ES-I3 (cell line): ENCODE measurements around the gene ZNF398.

Source experiments
- H3K36me3 ChIP-seq: 2 replicates; pipeline ENCODE4 v1.6.1; 2013; ENCODE audit warnings: mild to moderate bottlenecking, low read length, control low read depth, moderate library complexity; ENCODE audit not compliant: insufficient read depth
- H3K4me1 ChIP-seq: 2 replicates; pipeline ENCODE4 v1.6.1; 2013; ENCODE audit warnings: mild to moderate bottlenecking, control low read depth, low read length; ENCODE audit not compliant: insufficient read depth
- H3K9ac ChIP-seq: 2 replicates; pipeline ENCODE4 v1.6.1; 2013; ENCODE audit warnings: low read depth, mild to moderate bottlenecking, low read length, moderate library complexity
- H3K9me3 ChIP-seq: 2 replicates; pipeline ENCODE4 v1.6.1; 2013; ENCODE audit warnings: mild to moderate bottlenecking, low read length, moderate library complexity; ENCODE audit not compliant: control insufficient read depth, insufficient read depth

ZNF398 gene

DNA sequence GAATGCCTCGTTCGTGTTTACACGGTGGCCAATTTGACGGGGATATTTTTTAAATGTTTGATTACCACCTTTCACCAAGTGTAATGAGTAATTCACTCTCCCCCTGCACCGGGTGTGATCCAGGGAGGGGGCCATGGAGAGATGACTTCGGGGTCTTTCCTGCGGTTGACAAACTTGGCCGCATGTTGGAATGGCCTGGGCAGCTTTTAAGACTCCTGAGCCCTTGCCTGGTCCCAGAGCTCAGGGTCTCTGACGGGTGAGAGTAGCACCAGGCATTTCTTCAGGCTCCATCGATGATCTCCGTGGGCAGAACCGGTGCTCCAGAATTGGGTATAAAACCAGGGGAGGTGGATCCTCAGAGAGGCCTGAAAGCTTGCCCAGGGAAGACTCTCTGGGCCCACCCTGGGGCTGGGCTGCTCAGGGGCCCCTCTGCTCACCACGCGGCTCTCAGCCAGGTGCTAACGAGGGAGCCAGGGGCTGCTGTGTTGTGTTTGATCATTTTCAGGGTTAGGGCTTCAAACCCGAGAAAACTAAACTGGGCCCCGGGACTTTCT is 49.0 kb downstream of the ZNF398 start:
- Histone ChIP-seq H3K9me3 (no peaks in the 10 kb centered on the region), H3K36me3 (peaks cover 22% of the 10 kb centered on the region; the same call in 1 of the 2 replicates), H3K4me1 (no peaks in the 10 kb centered on the region; the same call in 1 of the 2 replicates), H3K9ac (peak overlapping the region; percentile 80)

DNA sequence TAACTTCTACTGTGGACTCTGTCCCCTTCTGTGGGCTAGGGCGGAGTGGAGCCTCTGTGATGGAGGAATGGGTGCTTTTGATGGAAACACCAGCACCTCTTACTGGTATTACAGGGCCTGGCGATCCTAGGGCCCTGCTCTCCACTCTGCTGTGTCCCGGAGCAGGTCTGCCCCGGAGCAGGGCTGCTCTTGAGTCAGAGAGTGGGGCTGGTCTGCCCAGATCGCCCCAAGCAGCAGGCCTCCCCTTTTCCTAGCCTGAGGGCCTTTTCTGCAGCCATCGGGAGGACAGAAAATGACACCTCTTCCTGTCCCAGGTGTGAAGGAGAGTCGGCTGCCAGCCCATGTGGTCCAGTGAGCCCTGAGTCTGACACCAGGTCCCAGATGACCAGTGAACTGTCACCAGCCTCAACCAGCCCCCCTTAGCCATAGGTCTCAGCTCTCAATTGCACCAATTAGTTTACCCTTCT is 49.5 kb downstream of the ZNF398 start:
- Histone ChIP-seq H3K36me3 (peaks cover 22% of the 10 kb centered on the region; the same call in 1 of the 2 replicates), H3K9me3 (no peaks in the 10 kb centered on the region), H3K9ac (peak overlapping the region; percentile 80), H3K4me1 (no peaks in the 10 kb centered on the region; the same call in 1 of the 2 replicates)

DNA sequence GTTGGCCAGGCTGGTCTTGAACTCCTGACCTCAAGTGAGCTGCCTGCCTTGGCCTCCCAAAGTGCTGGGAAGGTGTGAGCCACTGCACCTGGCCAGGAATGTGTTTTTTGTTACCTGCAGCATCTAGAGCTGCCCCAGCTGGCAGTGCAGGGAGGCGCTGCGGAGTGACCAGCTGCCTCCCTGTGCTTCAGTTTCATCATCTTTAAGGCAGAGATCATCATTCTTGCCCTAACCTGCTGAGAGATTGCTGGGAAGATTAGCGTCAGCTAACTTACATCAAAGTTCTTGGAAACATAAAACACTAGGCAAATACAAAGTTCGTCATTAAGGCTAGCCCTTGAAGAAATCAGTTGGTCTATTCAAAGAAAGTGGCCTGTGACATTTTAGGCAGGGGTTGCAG is 50.4 kb downstream of the ZNF398 start:
- Histone ChIP-seq H3K9ac (no peak overlapping the region), H3K4me1 (no peaks in the 10 kb centered on the region; the same call in 1 of the 2 replicates), H3K36me3 (peaks cover 24% of the 10 kb centered on the region; the same call in 1 of the 2 replicates), H3K9me3 (no peaks in the 10 kb centered on the region)

DNA sequence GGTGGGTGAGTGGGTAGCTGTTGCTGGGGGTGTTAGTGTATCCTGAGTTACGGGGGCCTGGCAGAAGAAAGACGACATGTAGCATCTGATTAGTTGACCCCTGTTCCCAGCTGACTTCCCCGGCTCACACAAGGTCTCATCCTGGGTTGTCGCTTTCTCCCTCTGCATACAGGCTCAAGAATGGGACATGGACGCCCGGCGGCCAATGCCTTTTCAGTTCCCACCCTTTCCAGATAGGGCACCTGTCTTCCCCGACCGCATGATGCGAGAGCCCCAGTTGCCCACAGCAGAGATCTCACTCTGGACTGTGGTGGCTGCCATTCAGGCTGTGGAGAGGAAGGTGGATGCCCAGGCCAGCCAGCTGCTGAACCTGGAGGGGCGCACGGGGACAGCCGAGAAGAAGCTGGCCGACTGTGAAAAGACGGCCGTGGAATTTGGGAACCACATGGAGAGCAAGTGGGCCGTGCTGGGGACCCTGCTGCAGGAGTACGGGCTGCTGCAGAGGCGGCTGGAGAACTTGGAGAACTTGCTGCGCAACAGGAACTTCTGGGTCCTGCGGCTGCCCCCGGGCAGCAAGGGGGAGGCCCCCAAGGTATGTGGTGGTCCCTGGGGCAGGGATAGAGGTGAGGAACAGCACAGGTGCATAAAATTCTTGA is 51.0 kb downstream of the ZNF398 start:
- Histone ChIP-seq H3K9me3 (no peaks in the 10 kb centered on the region; the same call in 1 of the 2 replicates), H3K9ac (no peak overlapping the region), H3K4me1 (no peaks in the 10 kb centered on the region; the same call in 1 of the 2 replicates), H3K36me3 (peaks cover 31% of the 10 kb centered on the region)

DNA sequence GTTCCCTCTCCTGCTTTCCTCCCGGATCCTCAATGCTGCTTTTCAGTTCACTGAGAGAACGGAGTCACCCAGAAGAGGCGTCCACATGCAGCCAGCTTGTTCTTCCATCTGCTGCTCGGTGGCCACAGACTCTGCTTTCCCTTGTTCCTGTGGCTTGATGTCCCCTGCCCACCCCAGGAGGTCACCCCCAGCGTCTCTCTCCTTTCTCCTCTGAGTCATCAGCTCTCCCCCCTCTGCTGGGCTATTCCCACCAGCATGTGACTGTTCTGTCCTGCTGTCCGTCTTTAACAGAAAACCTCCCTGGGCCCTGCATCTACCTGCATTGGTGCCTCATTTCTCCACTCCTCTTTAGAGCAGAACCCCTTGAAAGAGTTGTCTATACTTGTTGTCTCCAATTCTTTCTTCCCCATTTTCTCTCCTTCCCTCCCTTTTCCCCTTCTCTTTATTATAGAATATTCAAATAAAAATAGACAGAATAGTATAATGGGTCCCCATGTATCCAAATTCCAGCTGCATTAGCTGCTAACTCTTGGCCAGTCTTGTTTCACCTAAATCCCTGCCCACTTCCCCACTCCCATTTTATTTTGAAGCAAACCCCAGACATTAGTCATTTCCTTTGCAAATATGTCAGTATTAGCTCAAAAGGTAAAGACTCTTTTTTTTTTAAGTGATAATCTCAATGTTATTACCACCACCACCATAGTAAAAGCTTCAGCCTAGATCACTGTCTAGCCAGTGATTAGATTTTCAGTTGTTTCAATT is 52.2 kb downstream of the ZNF398 start:
- no peaks in the 10 kb centered on the region; the same call in 1 of the 2 replicates for H3K4me1 ChIP-seq
- peaks cover 37% of the 10 kb centered on the region for H3K36me3 ChIP-seq
- no peak overlapping the region for H3K9ac ChIP-seq
- H3K9me3 ChIP-seq: no peaks in the 10 kb centered on the region; the same call in 1 of the 2 replicates

DNA sequence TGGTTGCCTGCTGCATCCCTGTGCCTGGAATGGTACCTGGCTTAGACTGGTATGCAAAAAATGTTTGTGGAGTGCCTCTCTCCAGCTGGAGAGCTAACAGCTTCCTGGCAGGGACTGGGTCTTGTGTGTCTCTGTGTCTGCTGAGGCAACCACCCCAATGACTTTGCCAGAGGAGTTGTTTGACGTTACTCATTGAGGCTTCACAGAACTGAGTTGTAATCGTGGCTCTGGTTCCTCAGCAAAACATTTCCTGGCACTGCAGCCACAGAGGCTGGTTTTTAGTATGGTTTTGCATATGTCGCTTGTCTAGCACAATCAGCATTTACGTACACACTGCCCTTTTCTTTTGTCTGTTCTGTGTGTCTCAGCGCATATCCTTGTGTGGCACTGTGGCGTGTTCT is 55.6 kb downstream of the ZNF398 start:
- Histone ChIP-seq H3K9me3 (no peaks in the 10 kb centered on the region; the same call in 1 of the 2 replicates), H3K4me1 (peaks cover 5% of the 10 kb centered on the region; the same call in 1 of the 2 replicates), H3K36me3 (peaks cover 43% of the 10 kb centered on the region), H3K9ac (no peak overlapping the region)

DNA sequence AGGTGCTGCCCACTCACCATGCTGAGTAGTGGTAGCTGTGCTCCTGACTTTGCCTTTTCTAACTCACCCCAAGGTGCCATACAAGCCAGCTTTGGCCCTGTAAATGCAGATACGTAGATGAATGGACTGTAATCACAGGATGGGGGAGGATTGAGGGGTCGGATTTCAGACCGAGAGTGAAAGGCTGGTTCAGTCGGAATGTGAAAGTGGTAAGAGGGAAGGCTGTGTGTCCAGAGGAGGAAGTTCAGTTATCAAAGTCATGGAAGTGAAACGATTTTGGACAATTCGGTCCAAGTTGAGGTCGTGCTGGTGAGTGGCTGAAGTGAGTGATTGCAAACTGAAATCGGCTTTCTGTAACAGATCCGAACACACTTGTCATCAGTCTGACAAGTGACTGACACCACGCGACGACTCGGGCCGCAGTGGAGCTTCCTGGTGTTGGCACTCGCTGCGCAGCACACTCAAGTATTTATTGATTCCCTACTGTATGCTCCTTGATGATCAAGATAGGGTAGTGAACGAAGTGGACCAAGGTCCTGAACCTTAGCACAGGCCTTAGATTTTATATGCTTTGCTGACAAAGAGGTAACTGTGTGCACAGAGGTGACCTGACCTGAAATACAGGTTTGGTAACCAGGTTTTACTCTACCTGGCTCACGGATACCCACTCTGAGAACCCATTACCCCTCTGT is 58.6 kb downstream of the ZNF398 start:
- Histone ChIP-seq H3K9ac (no peak overlapping the region), H3K9me3 (no peaks in the 10 kb centered on the region; the same call in 1 of the 2 replicates), H3K4me1 (0 out of 2 replicates have a peak, but pooled peaks cover 5% of the 10 kb centered on the region), H3K36me3 (peaks cover 25% of the 10 kb centered on the region)

DNA sequence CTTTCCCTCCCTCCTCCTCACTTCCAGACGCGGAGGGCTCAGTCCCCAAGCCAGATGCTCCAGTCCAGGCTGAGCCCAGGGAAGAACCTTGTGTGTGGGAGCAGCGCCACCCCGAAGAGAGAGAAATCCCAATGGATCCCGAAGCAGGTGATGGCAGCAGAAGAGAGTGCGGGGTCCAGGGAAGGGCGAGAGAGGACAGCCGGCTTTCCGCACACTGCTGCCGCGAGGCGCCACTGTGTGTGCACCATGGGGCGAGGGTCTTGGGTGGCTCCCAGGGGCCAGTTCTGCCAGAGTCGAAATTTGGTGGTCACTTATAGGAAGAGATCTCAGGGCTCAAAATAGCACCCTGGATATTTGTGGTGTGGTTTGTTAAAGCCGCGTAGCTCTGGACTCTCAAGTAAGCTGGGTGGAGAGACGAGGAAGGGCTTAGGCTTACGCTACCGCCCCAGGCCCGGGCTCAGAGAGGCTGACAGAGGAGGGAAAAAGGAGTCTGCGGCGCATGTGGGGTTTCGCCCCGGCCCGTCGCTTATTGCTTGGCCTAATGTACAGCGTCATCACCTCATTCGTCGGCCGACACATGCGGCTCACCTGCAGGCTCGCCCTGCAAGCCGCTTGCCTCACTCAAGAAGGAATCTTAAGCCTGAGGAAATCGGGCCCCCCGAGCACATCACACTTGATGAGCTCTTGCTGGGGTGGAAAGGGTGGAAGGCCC is 60.2 kb downstream of the ZNF398 start:
- H3K9ac ChIP-seq: no peak overlapping the region
- H3K36me3 ChIP-seq: peaks cover 24% of the 10 kb centered on the region
- no peaks in the 10 kb centered on the region; the same call in 1 of the 2 replicates for H3K9me3 ChIP-seq
- 0 out of 2 replicates have a peak, but pooled peaks cover 5% of the 10 kb centered on the region for H3K4me1 ChIP-seq

DNA sequence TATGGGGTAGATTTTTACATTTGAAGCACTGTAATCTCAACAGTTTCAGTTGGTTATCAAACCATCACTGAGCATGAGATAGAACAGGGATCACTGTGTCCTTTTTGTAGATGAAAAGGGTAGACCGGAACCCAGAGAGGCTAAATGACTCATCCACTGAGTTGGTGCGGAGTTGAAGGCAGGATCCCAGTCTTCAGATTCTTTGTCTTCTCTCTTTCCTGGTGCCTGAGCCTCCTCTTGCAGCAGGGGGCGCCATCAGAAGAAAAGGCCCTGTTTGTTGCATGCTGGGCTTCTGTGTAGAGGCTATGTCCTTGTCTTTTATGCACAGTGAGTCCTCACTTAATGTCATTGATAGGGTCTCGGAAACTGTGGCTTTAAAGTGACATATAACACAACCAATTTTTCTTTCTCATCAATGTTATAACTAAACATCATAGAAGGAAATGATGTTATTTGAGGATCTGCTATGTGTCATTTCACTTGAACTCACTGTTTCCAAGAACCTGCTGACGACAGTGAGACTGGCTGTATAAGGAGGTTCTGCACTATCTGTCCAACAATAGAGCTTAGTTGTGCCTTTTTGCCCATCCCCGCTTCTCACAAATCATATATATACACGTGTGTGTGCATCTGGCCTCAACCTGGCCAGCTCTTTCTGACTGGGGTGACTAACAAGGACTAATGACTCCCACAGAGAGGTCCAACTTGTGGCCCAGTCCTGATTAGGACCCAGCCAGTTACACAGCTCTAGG is 62.4 kb downstream of the ZNF398 start:
- no peak overlapping the region for H3K9ac ChIP-seq
- peaks cover 12% of the 10 kb centered on the region for H3K36me3 ChIP-seq
- H3K9me3 ChIP-seq: no peaks in the 10 kb centered on the region
- 0 out of 2 replicates have a peak, but pooled peaks cover 5% of the 10 kb centered on the region for H3K4me1 ChIP-seq

DNA sequence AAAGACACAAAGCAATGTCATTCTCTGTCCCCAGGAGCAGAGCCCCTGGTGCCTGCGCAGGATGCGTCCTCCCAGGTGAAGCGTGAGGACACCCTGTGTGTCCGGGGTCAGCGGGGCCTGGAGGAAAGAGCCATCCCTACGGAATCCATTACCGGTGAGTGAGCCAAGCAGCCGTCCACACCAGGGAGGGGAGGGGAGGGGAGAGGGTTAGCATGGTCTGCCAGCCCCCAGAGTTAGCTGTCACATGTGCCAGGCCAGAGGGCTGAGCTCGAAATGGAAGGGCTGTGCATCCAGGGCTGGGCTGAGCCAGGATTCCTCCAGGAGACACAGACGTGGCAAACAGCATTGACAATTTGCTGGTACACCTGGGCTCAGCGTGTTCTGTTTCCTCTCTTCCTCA is 63.3 kb downstream of the ZNF398 start:
- no peaks in the 10 kb centered on the region for H3K9me3 ChIP-seq
- no peak overlapping the region for H3K9ac ChIP-seq
- 0 out of 2 replicates have a peak, but pooled peaks cover 3% of the 10 kb centered on the region for H3K4me1 ChIP-seq
- H3K36me3 ChIP-seq: peaks cover 14% of the 10 kb centered on the region

DNA sequence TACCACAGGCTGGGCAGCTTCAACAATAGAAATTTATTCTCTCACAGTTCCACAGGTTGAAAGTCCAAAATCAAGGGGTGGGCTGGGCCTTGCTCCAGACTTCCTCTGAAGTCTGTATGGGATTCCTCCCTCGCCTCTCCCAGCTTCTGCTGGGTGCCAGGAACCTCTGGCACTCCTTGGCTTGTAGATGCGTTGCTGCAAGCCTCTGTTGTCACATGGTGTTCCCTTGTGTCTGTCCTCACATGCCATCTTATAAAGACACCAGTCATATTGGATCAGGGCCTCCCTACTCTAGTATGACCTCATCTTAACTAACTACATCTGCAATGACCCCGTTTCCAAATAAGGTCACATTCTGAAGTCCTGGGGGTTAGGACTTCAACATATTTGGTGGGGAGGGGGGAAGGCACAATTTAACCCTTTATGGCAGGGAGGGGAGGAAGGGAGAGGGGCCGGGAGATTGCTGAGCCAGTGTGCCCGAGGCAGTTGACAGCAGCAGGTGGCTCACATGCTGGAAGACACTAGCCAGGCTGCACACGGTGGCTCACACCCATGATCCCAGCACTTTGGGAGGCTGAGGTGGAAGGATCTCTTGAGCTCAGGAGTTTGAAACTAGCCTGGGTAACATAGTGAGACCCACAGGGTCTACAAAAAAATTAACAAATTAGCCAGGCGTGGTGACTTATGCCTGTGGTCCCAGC is 66.9 kb downstream of the ZNF398 start:
- no peaks in the 10 kb centered on the region; the same call in 1 of the 2 replicates for H3K9me3 ChIP-seq
- H3K4me1 ChIP-seq: peaks cover 9% of the 10 kb centered on the region; the same call in 1 of the 2 replicates
- H3K36me3 ChIP-seq: peaks cover 8% of the 10 kb centered on the region
- H3K9ac ChIP-seq: no peak overlapping the region

DNA sequence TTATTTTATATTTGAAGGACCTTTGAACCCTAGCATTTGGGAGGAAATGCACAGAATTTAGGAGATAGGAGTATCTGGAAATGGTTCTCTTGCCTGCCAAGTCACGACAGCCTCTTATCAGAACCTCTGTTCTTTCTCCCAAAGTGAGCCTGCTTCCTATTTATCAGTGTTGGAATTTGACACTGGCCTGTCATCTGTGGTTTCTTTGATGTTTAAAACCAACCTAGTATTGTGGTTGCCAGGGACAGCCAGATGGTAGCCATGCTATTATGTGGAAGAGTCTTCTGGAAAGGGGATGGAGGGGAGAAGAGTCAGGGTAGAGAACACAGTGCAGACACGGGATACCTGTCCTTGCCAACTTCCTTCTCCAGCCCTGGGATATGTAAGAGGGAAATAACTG is 69.1 kb downstream of the ZNF398 start:
- H3K9me3 ChIP-seq: no peaks in the 10 kb centered on the region; the same call in 1 of the 2 replicates
- H3K9ac ChIP-seq: no peak overlapping the region
- peaks cover 11% of the 10 kb centered on the region for H3K36me3 ChIP-seq
- peaks cover 15% of the 10 kb centered on the region; the same call in 1 of the 2 replicates for H3K4me1 ChIP-seq
